PC-9 (cell line): Measurements from ENCODE around the gene RAMP1.

ENCODE experiments used
- EZH2 ChIP-seq: fragments of 200-600 bp; sonication (generic); IDR thresholded peaks from 2 replicates; pipeline ENCODE4 v1.8.0; 2017; ENCODE audit warnings: antibody characterized with exemption, low read depth
- TF ChIP-seq, protein P1 (sequence below): fragments of 200-600 bp; sonication (generic); conservative IDR thresholded peaks from 2 replicates; pipeline ENCODE4 v1.6.1; 2017; ENCODE audit warnings: mixed run types, antibody characterized with exemption, mild to moderate bottlenecking, moderate library complexity

DNA sequence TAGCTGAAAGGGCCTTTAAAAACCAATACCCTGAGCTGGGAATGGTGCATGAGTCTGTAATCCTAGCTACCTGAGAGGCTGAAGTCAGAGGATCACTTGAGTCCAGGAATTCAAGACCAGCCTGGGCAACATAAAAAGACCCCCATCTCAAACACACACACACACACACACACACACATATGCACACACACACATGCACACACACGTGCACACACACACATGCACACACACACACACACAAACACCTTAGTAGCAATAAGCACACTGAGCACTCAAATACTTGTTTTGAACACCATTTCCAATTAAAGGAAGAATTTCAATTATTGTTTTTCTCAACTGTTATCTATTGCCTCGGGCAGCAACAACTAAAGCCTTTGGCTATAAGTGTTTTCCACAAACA lies 81.8 kb downstream of the RAMP1 start:
- TF ChIP-seq, protein P1, sequence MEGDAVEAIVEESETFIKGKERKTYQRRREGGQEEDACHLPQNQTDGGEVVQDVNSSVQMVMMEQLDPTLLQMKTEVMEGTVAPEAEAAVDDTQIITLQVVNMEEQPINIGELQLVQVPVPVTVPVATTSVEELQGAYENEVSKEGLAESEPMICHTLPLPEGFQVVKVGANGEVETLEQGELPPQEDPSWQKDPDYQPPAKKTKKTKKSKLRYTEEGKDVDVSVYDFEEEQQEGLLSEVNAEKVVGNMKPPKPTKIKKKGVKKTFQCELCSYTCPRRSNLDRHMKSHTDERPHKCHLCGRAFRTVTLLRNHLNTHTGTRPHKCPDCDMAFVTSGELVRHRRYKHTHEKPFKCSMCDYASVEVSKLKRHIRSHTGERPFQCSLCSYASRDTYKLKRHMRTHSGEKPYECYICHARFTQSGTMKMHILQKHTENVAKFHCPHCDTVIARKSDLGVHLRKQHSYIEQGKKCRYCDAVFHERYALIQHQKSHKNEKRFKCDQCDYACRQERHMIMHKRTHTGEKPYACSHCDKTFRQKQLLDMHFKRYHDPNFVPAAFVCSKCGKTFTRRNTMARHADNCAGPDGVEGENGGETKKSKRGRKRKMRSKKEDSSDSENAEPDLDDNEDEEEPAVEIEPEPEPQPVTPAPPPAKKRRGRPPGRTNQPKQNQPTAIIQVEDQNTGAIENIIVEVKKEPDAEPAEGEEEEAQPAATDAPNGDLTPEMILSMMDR = no peak
- TF ChIP-seq EZH2 = no peak
